Measurements from ENCODE around the gene DYNC2I2. TPM values are rescaled to one million over a fixed set of nuclear protein-coding genes. Genes with fewer than 3 reads are reported as not detected.

DYNC2I2 gene
- total and polyA plus RNA-seq, 2 donors (not counting 3 experiments of a cell fraction or from before 2014, with no cell fraction given) = 73.6 to 82.6 TPM

DNA sequence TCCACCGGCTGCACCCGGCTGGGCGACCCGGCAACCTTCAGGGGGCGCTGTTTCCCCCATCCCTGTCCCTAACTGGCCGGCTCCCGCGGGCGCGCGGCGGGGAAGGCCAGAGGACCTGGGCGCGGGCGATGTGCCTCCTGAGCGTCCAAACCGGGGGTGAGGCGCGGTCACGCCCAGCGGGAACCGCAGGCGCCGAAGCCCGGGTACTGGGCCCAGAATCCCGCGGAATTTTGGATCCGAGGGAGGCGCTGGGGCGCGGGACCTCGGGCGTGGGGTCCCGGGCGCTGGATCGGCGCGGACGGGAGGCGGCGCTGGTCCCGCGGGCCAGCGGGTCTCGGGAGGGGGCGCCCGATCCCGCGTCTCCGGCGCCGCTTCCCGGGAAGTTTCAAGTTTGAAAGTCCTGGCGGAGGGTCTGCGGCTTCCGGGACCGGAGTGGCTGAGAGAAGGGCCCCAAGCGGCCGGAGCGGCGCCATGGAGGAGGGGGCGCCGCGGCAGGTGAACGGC lies 45.9 kb upstream of the DYNC2I2 start, which contains the start of gene PKN3:
TSS of gene PKN3 (plus strand) at position 59 of the 504 bp plus-strand sequence. CDS start at position 472, 413 bp downstream.
- no peaks in the 10 kb centered on the region for H3K9me3 ChIP-seq (replicated peaks; ENCODE audit: control insufficient read depth, insufficient read depth, low read length)
- peak within 1 kb of the TSS; percentile 70 for H3K9ac ChIP-seq (replicated peaks; ENCODE audit: extremely low read depth, insufficient read depth, low read length)
- H3K27ac ChIP-seq (ENCODE audit: insufficient read depth, low read depth, low read length) = peak within 1 kb of the TSS; percentile 38
- H4K20me1 ChIP-seq (replicated peaks; ENCODE audit: control insufficient read depth, extremely low read depth, insufficient read depth, low read length) = no peaks in the 10 kb centered on the region
- peak within 1 kb of the TSS; percentile 68 for H3K4me2 ChIP-seq (ENCODE audit: insufficient read depth, low read length)
- peak within 1 kb of the TSS; percentile 83 for H2AFZ ChIP-seq (ENCODE audit: low read depth, low read length)
- no TSS peak for BruUV-seq (replicated peaks)
- CTCF ChIA-PET = interaction anchor here (0.6 to 1.3 kb wide), 22 partner anchors 8 to 379 kb away, joined by 3 to 18 read pairs (median 4); partner anchors contain the start of genes DOLPP1, SET and ZDHHC12
- peaks cover 14% of the 10 kb centered on the region for H3K4me1 ChIP-seq (ENCODE audit: control insufficient read depth, extremely low read depth, insufficient read depth, low read length)
- intact Hi-C loops (cut with micrococcal nuclease) (loop anchor here (1.0 kb wide), 2 partner anchors 13 to 67 kb away; partner anchors contain the start of gene SET), dilution Hi-C loops (cut with MboI; ENCODE audit: extremely low pct_ligation_motif_present, low sequenced_read_pairs) (no loop called here)
- H3K9me1 ChIP-seq (replicated peaks; ENCODE audit: control insufficient read depth, extremely low read depth, insufficient read depth, low read length) = no peaks in the 10 kb centered on the region
- peak; percentile 69 for TF ChIP-seq POLR2A (IDR thresholded peaks at IDR 0.05; ENCODE audit: low read depth, low read length)
- TF ChIP-seq, protein P1, sequence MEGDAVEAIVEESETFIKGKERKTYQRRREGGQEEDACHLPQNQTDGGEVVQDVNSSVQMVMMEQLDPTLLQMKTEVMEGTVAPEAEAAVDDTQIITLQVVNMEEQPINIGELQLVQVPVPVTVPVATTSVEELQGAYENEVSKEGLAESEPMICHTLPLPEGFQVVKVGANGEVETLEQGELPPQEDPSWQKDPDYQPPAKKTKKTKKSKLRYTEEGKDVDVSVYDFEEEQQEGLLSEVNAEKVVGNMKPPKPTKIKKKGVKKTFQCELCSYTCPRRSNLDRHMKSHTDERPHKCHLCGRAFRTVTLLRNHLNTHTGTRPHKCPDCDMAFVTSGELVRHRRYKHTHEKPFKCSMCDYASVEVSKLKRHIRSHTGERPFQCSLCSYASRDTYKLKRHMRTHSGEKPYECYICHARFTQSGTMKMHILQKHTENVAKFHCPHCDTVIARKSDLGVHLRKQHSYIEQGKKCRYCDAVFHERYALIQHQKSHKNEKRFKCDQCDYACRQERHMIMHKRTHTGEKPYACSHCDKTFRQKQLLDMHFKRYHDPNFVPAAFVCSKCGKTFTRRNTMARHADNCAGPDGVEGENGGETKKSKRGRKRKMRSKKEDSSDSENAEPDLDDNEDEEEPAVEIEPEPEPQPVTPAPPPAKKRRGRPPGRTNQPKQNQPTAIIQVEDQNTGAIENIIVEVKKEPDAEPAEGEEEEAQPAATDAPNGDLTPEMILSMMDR (IDR thresholded peaks at IDR 0.05; ENCODE audit: extremely low read depth in 1 of 2, insufficient read depth in 1 of 2, low read depth in 1 of 2, low read length in 2 of 2) = peak; percentile 95 to 97
- TF ChIP-seq FOS (IDR thresholded peaks at IDR 0.05; ENCODE audit: borderline replicate concordance, insufficient read depth, low read length) = no peak
- no peak for TF ChIP-seq JUN (IDR thresholded peaks at IDR 0.05; ENCODE audit: borderline replicate concordance, insufficient read depth, insufficient read length, low read depth)
- TF ChIP-seq POLR2AphosphoS5 (IDR thresholded peaks at IDR 0.05; ENCODE audit: insufficient read depth, low read depth, low read length) = peak; percentile 67
- no peak for TF ChIP-seq GATA2 (IDR thresholded peaks at IDR 0.05; ENCODE audit: insufficient read depth, insufficient read length, low read depth, low read length)
- peak; percentile 83 for DNase-seq (ENCODE audit: low read depth, low spot score)
- peak; percentile 8 for FAIRE-seq
- peaks cover 10% of the 10 kb centered on the region for H3K79me2 ChIP-seq (ENCODE audit: control insufficient read depth, insufficient read depth, low read length)
- H3K36me3 ChIP-seq (ENCODE audit: control insufficient read depth in 2 of 2, extremely low read depth in 1 of 2, insufficient read depth in 2 of 2, low read length in 2 of 2) = peaks cover 2 to 4% of the 10 kb centered on the region in 2 experiments
- H3K27me3 ChIP-seq (ENCODE audit: control insufficient read depth in 2 of 2, insufficient read depth in 2 of 2, low read length in 2 of 2) = no peaks in the 10 kb centered on the region
- POLR2A ChIA-PET = no interaction called here
- H3K4me3 ChIP-seq (replicated peaks in 1 of 3; ENCODE audit: insufficient read depth in 1 of 3, low read depth in 1 of 3, low read length in 3 of 3) = peak within 1 kb of the TSS; percentile 68 to 80 (median 71)

Measured in endothelial cell of umbilical vein (primary cell).